ENCODE results near the gene DNAL1.

DNA sequence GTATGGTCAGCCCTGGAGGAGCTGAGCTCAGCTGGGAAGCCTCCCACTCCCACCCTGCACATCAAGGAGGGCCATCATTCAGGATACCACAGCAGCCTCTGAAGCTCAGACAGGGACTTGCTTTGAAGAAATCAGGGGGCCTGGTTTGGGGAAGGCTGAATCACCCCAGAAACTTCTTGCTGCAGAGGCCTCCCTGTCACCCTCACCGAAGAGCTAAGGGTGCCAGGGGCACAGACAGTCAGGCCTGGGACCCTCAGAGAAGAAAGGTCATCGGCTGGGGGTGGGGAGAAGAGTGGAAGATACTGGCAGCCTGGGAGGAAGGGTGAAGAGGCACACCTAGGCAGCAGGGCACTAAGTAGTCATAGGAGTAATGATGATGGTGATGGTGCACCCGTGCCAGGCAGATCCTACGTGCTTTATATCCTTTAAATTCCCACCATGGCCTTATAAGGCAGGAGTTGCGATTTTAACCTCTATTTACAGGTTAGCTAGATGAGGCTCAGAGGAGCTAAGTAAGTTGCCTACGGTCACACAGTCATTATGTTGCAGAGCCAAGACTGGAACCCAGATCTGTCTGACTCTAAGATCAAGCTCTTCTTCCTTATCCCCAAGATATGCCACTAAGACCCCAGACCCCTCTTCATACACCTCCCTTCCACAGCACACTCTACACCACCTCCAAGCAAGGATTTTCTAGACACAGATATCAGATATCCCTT lies 97.9 kb downstream of the DNAL1 start:
- TF ChIP-seq, protein P1, sequence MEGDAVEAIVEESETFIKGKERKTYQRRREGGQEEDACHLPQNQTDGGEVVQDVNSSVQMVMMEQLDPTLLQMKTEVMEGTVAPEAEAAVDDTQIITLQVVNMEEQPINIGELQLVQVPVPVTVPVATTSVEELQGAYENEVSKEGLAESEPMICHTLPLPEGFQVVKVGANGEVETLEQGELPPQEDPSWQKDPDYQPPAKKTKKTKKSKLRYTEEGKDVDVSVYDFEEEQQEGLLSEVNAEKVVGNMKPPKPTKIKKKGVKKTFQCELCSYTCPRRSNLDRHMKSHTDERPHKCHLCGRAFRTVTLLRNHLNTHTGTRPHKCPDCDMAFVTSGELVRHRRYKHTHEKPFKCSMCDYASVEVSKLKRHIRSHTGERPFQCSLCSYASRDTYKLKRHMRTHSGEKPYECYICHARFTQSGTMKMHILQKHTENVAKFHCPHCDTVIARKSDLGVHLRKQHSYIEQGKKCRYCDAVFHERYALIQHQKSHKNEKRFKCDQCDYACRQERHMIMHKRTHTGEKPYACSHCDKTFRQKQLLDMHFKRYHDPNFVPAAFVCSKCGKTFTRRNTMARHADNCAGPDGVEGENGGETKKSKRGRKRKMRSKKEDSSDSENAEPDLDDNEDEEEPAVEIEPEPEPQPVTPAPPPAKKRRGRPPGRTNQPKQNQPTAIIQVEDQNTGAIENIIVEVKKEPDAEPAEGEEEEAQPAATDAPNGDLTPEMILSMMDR (IDR thresholded peaks at IDR 0.05 in 8 of 11, conservative IDR thresholded peaks at IDR 0.05 in 3 of 11): no peak
- TF ChIP-seq POLR2A (IDR thresholded peaks at IDR 0.05) (no peak), POLR2AphosphoS5 (IDR thresholded peaks at IDR 0.05) (no peak)
